Natural killer cell (primary cell): ENCODE measurements around the gene HHIP. TPM values are rescaled to one million over a fixed set of nuclear protein-coding genes. Genes with fewer than 3 reads are reported as not detected.

Experiments used
- ATAC-seq, 3 donors: fragments of 150-1000 bp in 2 of 3; fragments of 200-7000 bp in 1 of 3; cut with Tn5 transposase; 1 replicate in 1 of 3; 2 replicates in 2 of 3; pipeline ENCODE4 v1.10.0; 2021; ENCODE audit warnings: mild to moderate bottlenecking in 2 of 3, moderate library complexity in 2 of 3
- DNase-seq, 2 donors: peaks; one replicate each; pipeline versions ENCODE4 v3.0.0 to v3.0.0-alpha.2; 2013 to 2021; ENCODE audit warnings: mixed read lengths in 1 of 2
- H3K27ac ChIP-seq: one replicate; pipeline ENCODE4 v1.5.1; 2013; ENCODE audit warnings: mild to moderate bottlenecking, low read length
- H3K27me3 ChIP-seq: one replicate; pipeline ENCODE4 v1.6.1; 2013; ENCODE audit warnings: low read length; ENCODE audit not compliant: control insufficient read depth, insufficient read depth
- H3K36me3 ChIP-seq: one replicate; pipeline ENCODE4 v1.6.1; 2013; ENCODE audit warnings: low read length; ENCODE audit not compliant: control insufficient read depth, insufficient read depth
- H3K4me1 ChIP-seq: one replicate; pipeline ENCODE4 v1.6.1; 2013; ENCODE audit warnings: low read length; ENCODE audit not compliant: control insufficient read depth, insufficient read depth
- H3K4me3 ChIP-seq: one replicate; pipeline ENCODE4 v1.5.1; 2013; ENCODE audit warnings: low read length
- H3K9me3 ChIP-seq: one replicate; pipeline ENCODE4 v1.6.1; 2013; ENCODE audit warnings: low read length; ENCODE audit not compliant: control insufficient read depth, insufficient read depth
- H3K27ac Mint-ChIP-seq, 2 donors: one replicate each; pipeline ENCODE4 v1.8.0; 2022; ENCODE audit warnings: mild to moderate bottlenecking in 2 of 2, mixed read lengths in 2 of 2, moderate library complexity in 1 of 2
- H3K27me3 Mint-ChIP-seq, 2 donors: one replicate each; pipeline ENCODE4 v1.8.0; 2022; ENCODE audit warnings: low read depth in 2 of 2, mixed read lengths in 2 of 2
- H3K36me3 Mint-ChIP-seq: one replicate; pipeline ENCODE4 v1.8.0; 2022; ENCODE audit warnings: mixed read lengths
- H3K4me1 Mint-ChIP-seq, 2 donors: one replicate each; pipeline ENCODE4 v1.8.0; 2022; ENCODE audit warnings: mixed read lengths in 2 of 2
- H3K4me3 Mint-ChIP-seq: one replicate; pipeline ENCODE4 v1.8.0; 2022; ENCODE audit warnings: mild to moderate bottlenecking, moderate library complexity, mixed read lengths
- H3K9me3 Mint-ChIP-seq, 2 donors: one replicate each; pipeline ENCODE4 v1.8.0; 2022; ENCODE audit warnings: mixed read lengths in 2 of 2
- CTCF ChIP-seq: fragments of 200-600 bp; IDR thresholded peaks from one replicate; pipeline ENCODE4 v1.8.0; 2022; ENCODE audit warnings: antibody characterized with exemption
- WGBS: methylation state at CpG from one replicate; pipeline ENCODE4 v1.1.7; 2013; ENCODE audit warnings: missing lambda C conversion rate; ENCODE audit not compliant: insufficient coverage; 5-methylcytosine and 5-hydroxymethylcytosine counted together
- intact Hi-C: fragments of 100-400 bp; cut with micrococcal nuclease; formaldehyde crosslinking; loops from one replicate; pipeline ENCODE4 v1.14.2; 2022
- total RNA-seq, 4 donors: library from RNA; stranded (reverse); fragments of 120-200 nt in 1 of 4; gene quantifications; one replicate each; pipeline versions ENCODE4 v1.2.3 to v1.2.4, GENCODE V29; 2013 to 2022

Gene HHIP
- total RNA-seq, 3 donors from 2014 or later (not counting 1 experiment from before 2014, with no cell fraction given), result not detected

GRCh38 chr4:144653781-144654545 lies 8.0 kb downstream of the HHIP start:
- no peak overlapping the region for H3K27ac Mint-ChIP-seq
- intact Hi-C loops, result no loop called here
- Histone ChIP-seq H3K9me3 (no peaks in the 10 kb centered on the region), H3K4me3 (no peak overlapping the region), H3K27me3 (peaks cover 3% of the 10 kb centered on the region), H3K4me1 (no peaks in the 10 kb centered on the region), H3K27ac (no peak overlapping the region), H3K36me3 (no peaks in the 10 kb centered on the region)
- WGBS, result 80% methylated on average over 2 of the region's 4 CpGs
- H3K9me3 Mint-ChIP-seq, result no peaks in the 10 kb centered on the region
- H3K36me3 Mint-ChIP-seq, result no peaks in the 10 kb centered on the region
- ATAC-seq, result no peak
- H3K4me1 Mint-ChIP-seq, result no peaks in the 10 kb centered on the region
- peaks cover 0 to 7% of the 10 kb centered on the region in 2 donors for H3K27me3 Mint-ChIP-seq
- no peak for TF ChIP-seq CTCF
- H3K4me3 Mint-ChIP-seq, result no peak overlapping the region
- DNase-seq, result no peak

- no peak for ATAC-seq
Observed at GRCh38 chr4:144655491-144655890, 9.5 kb downstream of the HHIP start.

DNA sequence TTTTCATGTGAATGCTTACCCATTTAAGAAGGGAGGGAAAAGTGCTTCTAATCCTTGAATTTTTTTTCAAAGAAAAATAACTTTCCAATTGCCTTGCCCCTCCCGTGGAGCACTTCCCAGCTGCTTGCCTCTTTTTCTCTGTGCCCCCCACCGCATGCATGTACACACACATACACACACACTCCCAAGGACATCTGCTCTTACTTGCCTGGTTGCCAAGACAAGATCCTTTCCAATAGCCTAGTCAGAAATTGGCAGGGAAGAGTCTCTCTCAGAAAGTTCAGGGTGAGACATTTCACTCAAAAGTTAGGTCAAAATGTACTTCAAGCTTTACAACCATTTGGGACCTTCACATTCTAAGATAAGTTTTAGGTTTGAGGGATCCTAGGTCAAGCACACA lies 10.9 kb downstream of the HHIP start:
- Histone ChIP-seq H3K9me3 (no peaks in the 10 kb centered on the region), H3K27ac (no peak overlapping the region), H3K4me3 (no peak overlapping the region), H3K27me3 (no peaks in the 10 kb centered on the region), H3K36me3 (no peaks in the 10 kb centered on the region), H3K4me1 (no peaks in the 10 kb centered on the region)
- TF ChIP-seq CTCF, result no peak
- no peaks in the 10 kb centered on the region for H3K27me3 Mint-ChIP-seq
- H3K36me3 Mint-ChIP-seq, result no peaks in the 10 kb centered on the region
- no peaks in the 10 kb centered on the region for H3K4me1 Mint-ChIP-seq
- DNase-seq (no peak), ATAC-seq (no peak)
- H3K27ac Mint-ChIP-seq, result no peak overlapping the region
- H3K4me3 Mint-ChIP-seq, result no peak overlapping the region
- intact Hi-C loops, result no loop called here
- H3K9me3 Mint-ChIP-seq, result no peaks in the 10 kb centered on the region
- WGBS, result 83% methylated on average over 2 of the region's 2 CpGs

More at GRCh38 chr4:144655491-144655890, 9.5 kb downstream of the HHIP start:
- no peaks in the 10 kb centered on the region for H3K27me3 ChIP-seq
- H3K36me3 Mint-ChIP-seq, result no peaks in the 10 kb centered on the region
- TF ChIP-seq CTCF, result no peak
- no peak overlapping the region for H3K27ac ChIP-seq
- no peaks in the 10 kb centered on the region for H3K9me3 Mint-ChIP-seq
- H3K4me3 ChIP-seq, result no peak overlapping the region
- no peaks in the 10 kb centered on the region for H3K4me1 ChIP-seq
- H3K36me3 ChIP-seq, result no peaks in the 10 kb centered on the region
- 94% methylated on average over 2 of the region's 2 CpGs for WGBS
- intact Hi-C loops, result no loop called here
- no peaks in the 10 kb centered on the region for H3K4me1 Mint-ChIP-seq
- no peaks in the 10 kb centered on the region for H3K9me3 ChIP-seq
- no peak overlapping the region for H3K4me3 Mint-ChIP-seq
- H3K27ac Mint-ChIP-seq, result no peak overlapping the region
- no peak for DNase-seq
- H3K27me3 Mint-ChIP-seq, result no peaks in the 10 kb centered on the region
